GM19023 (cell line): ENCODE measurements around the gene HBZ.
"Not testable (repeated sequence)": the region's sequence is repeated elsewhere in the genome, so short reads cannot be mapped to it uniquely, and the experiment has no call there.

Experiments
- ATAC-seq: cut with Tn5 transposase; IDR thresholded peaks from one replicate; pipeline ENCODE4 v1.9.1; 2021; ENCODE audit warnings: mild to moderate bottlenecking, moderate library complexity; ENCODE audit not compliant: unreplicated experiment

Gene HBZ

GRCh38 chr16:152141-153128, at the start of gene HBZ:
Gene HBZ, plus strand, starts transcription at chr16:152644. Its CDS starts 266 bp downstream, at chr16:152910.
- no peak for ATAC-seq

GRCh38 chr16:104355-104754, 48.1 kb upstream of the HBZ start:
- no peak for ATAC-seq

- no peak for ATAC-seq
These were observed 47.5 kb upstream of the HBZ start for GRCh38 chr16:104928-105327.

- no peak for ATAC-seq
These were observed 46.9 kb upstream of the HBZ start for GRCh38 chr16:105521-105920.

- no peak for ATAC-seq
These were observed 45.7 kb upstream of the HBZ start for GRCh38 chr16:106623-107324.

GRCh38 chr16:112153-112840, 40.1 kb upstream of the HBZ start:
- no peak for ATAC-seq

- no peak for ATAC-seq
These were observed 38.1 kb upstream of the HBZ start for GRCh38 chr16:114327-114726.

GRCh38 chr16:116015-116414, 36.4 kb upstream of the HBZ start:
- ATAC-seq: no peak

- no peak for ATAC-seq
These were observed 34.8 kb upstream of the HBZ start for GRCh38 chr16:117379-118365.

- no peak for ATAC-seq
These were observed 33.6 kb upstream of the HBZ start for GRCh38 chr16:118857-119256.

- ATAC-seq: no peak
These were observed 33.1 kb upstream of the HBZ start for GRCh38 chr16:119295-119694.

GRCh38 chr16:119835-120491, 32.5 kb upstream of the HBZ start:
- ATAC-seq: no peak

- ATAC-seq: no peak
These were observed 31.7 kb upstream of the HBZ start for GRCh38 chr16:120756-121155.

GRCh38 chr16:122361-122760, 30.1 kb upstream of the HBZ start:
- no peak for ATAC-seq

GRCh38 chr16:123558-124350, 28.7 kb upstream of the HBZ start:
- ATAC-seq: not testable (repeated sequence)

- no peak for ATAC-seq
These were observed 27.4 kb upstream of the HBZ start for GRCh38 chr16:125011-125410.

GRCh38 chr16:129075-129474, 23.4 kb upstream of the HBZ start:
- ATAC-seq: no peak

GRCh38 chr16:130533-131173, 21.8 kb upstream of the HBZ start:
- ATAC-seq: no peak
